Heart left ventricle (tissue), 16 donors: ENCODE data around the gene PHKA2. TPM values are rescaled to one million over a fixed set of nuclear protein-coding genes. Genes with fewer than 3 reads are reported as not detected.

Experiments used
- ATAC-seq, 4 donors: fragments of 200-7000 bp; cut with Tn5 transposase; one replicate each; pipeline ENCODE4 v1.9.1; 2020 to 2022; ENCODE audit warnings: moderate library complexity in 4 of 4, mild to moderate bottlenecking in 3 of 4, moderate number of reproducible peaks in 1 of 4
- DNase-seq, 5 donors: peaks; one replicate each; pipeline ENCODE4 v3.0.0-alpha.2; 2020
- H3K27ac ChIP-seq, 12 donors: fragments of 200-600 bp; sonication (generic) in 4 of 12; one replicate each; pipeline versions ENCODE4 v1.5.0 to v1.8.0; 2016 to 2022; ENCODE audit warnings: mild to moderate bottlenecking in 2 of 12
- H3K27me3 ChIP-seq, 9 donors: fragments of 200-600 bp; sonication (generic) in 2 of 9; one replicate each; pipeline versions ENCODE4 v1.5.1 to v1.8.0; 2016 to 2022; ENCODE audit warnings: mild to moderate bottlenecking in 3 of 9
- H3K36me3 ChIP-seq, 9 donors: fragments of 200-600 bp; sonication (generic) in 2 of 9; one replicate each; pipeline versions ENCODE4 v1.5.0 to v1.8.0; 2018 to 2022; ENCODE audit warnings: mild to moderate bottlenecking in 2 of 9
- H3K4me1 ChIP-seq, 12 donors: fragments of 200-600 bp; sonication (generic) in 4 of 12; one replicate each; pipeline versions ENCODE4 v1.5.0 to v1.8.0; 2016 to 2022; ENCODE audit warnings: mild to moderate bottlenecking in 3 of 12
- H3K4me3 ChIP-seq, 12 donors: fragments of 200-600 bp; sonication (generic) in 4 of 12; one replicate each; pipeline versions ENCODE4 v1.5.0 to v1.8.0; 2017 to 2022; ENCODE audit warnings: mild to moderate bottlenecking in 9 of 12, moderate library complexity in 4 of 12
- H3K9me3 ChIP-seq, 12 donors: fragments of 200-600 bp; sonication (generic) in 4 of 12; one replicate each; pipeline versions ENCODE4 v1.5.0 to v1.8.0; 2016 to 2022; ENCODE audit warnings: mild to moderate bottlenecking in 1 of 12
- POLR2A ChIP-seq, 2 donors: fragments of 450-650 bp; IDR thresholded peaks; one replicate each; pipeline ENCODE4 v1.6.1; 2017; ENCODE audit warnings: antibody characterized with exemption in 2 of 2, mild to moderate bottlenecking in 2 of 2, moderate library complexity in 2 of 2
- WGBS, 4 donors: extraction: QIAGEN DNeasy Blood & Tissue Kit in 2 of 4; methylation state at CpG; one replicate each; pipeline versions ENCODE4 v1.1.5 to v1.1.7; 2013 to 2018; 5-methylcytosine and 5-hydroxymethylcytosine counted together
- intact Hi-C, 10 donors: fragments of 100-400 bp; cut with DNase I; formaldehyde crosslinking; loops; one replicate each; pipeline versions ENCODE4 v1.11.1 to v1.14.2; 2022
- polyA plus RNA-seq, 2 donors: library from polyadenylated mRNA; stranded (reverse); fragments of 200-250 nt; gene quantifications; one replicate each; pipeline ENCODE4 v1.2.3, GENCODE V29; 2013
- total RNA-seq, 9 donors: library from RNA; depleted of rRNA in 2 of 9; stranded (reverse); fragments of >200 nt in 2 of 9; fragmentation: NEBNext Ultra II Directional in 3 of 9; extraction: Animal tissue kit (Norgen Biotek cat#: 25700) in 3 of 9; gene quantifications; one replicate each; pipeline versions ENCODE4 v1.1.0 to v1.2.4, GENCODE V29; 2016 to 2023
- TF ChIP-seq, protein P1 (sequence below), 12 donors: fragments of 200-600 bp; sonication (generic) in 4 of 12; IDR thresholded peaks; one replicate each; pipeline versions ENCODE4 v1.5.0 to v1.8.0; 2018 to 2022; ENCODE audit warnings: antibody characterized with exemption in 12 of 12, mild to moderate bottlenecking in 5 of 12
- donor health status: ischemic (EF 13 %, LVEDD 7.1; RV severe dilation, severe dysfunction).
- donor health status: healthy with polysubstance abuse.
- donor health status: DM: no; HTN: yes; CAD: no.
- donor health status: DM: no; HTN: no; CAD: no.
- donor health status: ischemic (EF 25% LVEDD 6.9; RV normal size, moderate dysfunction).
- donor health status: ischemic (EF 25% LVEDD 5.7; RV mildly dilated, moderate dysfunction).
- donor health status: healthy.
- donor health status: DM: yes; HTN: yes; CAD: no.
- donor health status: ischemic (EF 35%, LVEDD 5.7; RV mildly dilated, moderate dysfunction).
- donor health status: nonischemic (EF 11% LVEDD 7.7; RV severe dilation, severe dysfunction).
- donor health status: DM: yes; HTN: yes; CAD: no.
- donor health status: PGD.
- donor health status: ischemic (EF 29% LVEDD 5.4; RV normal size, mild dysfunction).
- donor health status: nonischemic (EF 23%, LVEDD 6.1; RV moderate dilation, normal function).

PHKA2 gene
- total and polyA plus RNA-seq, 11 donors: 13.8 to 45.7 (median 26.9) TPM

DNA sequence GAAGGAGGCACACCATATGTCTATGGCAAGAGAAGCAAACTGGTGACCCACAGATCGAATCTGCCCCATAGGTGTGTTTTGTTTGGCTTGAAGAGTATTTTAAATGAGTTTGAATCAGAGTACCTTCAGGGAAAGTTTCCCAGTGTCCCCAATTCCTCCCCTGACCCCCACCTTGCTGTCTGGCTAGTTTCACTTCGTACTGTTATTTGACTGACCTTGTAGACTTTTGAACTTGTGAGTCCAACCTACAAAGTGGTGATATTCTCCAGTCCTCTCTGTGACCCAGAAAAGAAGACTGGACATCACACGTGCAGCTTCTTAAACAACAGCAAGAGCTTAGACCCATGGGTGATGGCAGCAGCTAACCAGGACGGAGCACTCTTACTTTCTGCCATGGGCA, 39.4 kb downstream of the PHKA2 start:
- no peaks in the 10 kb centered on the region for H3K4me1 ChIP-seq
- TF ChIP-seq, protein P1, sequence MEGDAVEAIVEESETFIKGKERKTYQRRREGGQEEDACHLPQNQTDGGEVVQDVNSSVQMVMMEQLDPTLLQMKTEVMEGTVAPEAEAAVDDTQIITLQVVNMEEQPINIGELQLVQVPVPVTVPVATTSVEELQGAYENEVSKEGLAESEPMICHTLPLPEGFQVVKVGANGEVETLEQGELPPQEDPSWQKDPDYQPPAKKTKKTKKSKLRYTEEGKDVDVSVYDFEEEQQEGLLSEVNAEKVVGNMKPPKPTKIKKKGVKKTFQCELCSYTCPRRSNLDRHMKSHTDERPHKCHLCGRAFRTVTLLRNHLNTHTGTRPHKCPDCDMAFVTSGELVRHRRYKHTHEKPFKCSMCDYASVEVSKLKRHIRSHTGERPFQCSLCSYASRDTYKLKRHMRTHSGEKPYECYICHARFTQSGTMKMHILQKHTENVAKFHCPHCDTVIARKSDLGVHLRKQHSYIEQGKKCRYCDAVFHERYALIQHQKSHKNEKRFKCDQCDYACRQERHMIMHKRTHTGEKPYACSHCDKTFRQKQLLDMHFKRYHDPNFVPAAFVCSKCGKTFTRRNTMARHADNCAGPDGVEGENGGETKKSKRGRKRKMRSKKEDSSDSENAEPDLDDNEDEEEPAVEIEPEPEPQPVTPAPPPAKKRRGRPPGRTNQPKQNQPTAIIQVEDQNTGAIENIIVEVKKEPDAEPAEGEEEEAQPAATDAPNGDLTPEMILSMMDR (IDR thresholded peaks at IDR 0.05): no peak
- TF ChIP-seq POLR2A (IDR thresholded peaks at IDR 0.05): no peak
- no peaks in the 10 kb centered on the region for H3K9me3 ChIP-seq
- H3K4me3 ChIP-seq: no peak overlapping the region
- no peaks in the 10 kb centered on the region for H3K27me3 ChIP-seq
- DNase-seq: no peak
- ATAC-seq: no peak
- 61 to 89% (median 71%) methylated on average over 4 of the region's 4 CpGs for WGBS, 4 donors
- intact Hi-C loops: no loop called here
- peaks cover 0 to 59% (median 10%) of the 10 kb centered on the region in 9 donors for H3K36me3 ChIP-seq
- no peak overlapping the region for H3K27ac ChIP-seq

DNA sequence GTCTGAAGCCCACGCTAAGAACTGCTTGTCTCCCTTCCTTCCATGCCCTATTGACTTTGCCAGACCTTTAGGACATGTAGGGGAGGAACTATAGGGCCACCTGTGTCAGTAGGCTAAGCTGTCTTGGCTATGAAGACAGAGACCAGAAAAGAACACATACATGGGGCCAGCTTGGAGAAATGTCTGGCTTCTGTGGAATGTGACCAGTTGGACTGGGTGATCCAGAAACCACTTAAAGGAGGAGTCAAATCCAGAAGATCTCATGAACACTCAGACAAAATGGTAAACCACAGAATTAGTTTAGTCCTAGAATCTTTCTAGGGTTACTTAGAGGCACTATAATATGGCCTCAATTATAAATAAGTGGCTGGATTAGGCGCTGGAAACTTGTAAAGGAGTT, 42.0 kb downstream of the PHKA2 start:
- Histone ChIP-seq H3K4me1 (no peaks in the 10 kb centered on the region), H3K36me3 (peaks cover 0 to 58% (median 22%) of the 10 kb centered on the region in 9 donors), H3K9me3 (no peaks in the 10 kb centered on the region), H3K27me3 (no peaks in the 10 kb centered on the region), H3K27ac (no peak overlapping the region), H3K4me3 (no peak overlapping the region)
- DNase-seq: no peak
- 70 to 97% (median 86%) methylated on average over 2 of the region's 2 CpGs for WGBS, 4 donors
- ATAC-seq: no peak
- TF ChIP-seq, protein P1 (IDR thresholded peaks at IDR 0.05): no peak
- no peak for TF ChIP-seq POLR2A (IDR thresholded peaks at IDR 0.05)
- intact Hi-C loops: no loop called here

DNA sequence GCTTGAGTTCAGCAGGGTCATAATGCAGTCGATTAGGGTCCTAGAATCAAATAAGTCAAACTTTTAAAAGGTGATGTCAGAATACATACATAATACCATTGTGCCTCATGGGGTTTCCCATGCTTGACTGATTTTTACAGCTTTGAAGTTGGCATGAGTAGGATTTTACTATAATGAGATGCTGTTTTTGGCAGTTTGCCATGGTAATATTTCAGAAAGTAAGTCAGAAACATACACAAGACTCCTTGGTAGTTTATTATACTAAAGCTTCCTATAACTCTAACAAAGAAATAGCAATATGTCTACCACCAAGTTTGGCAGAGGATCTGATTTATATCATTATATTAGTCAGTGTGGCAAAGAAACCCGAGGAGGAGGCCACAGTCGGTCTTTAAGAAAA, 45.2 kb downstream of the PHKA2 start:
- Histone ChIP-seq H3K27ac (no peak overlapping the region), H3K27me3 (no peaks in the 10 kb centered on the region), H3K9me3 (no peaks in the 10 kb centered on the region), H3K4me1 (no peaks in the 10 kb centered on the region), H3K36me3 (peaks cover 0 to 60% (median 30%) of the 10 kb centered on the region in 9 donors), H3K4me3 (no peak overlapping the region)
- ATAC-seq: no peak
- intact Hi-C loops: loop anchor here in 3 of 10 donors (10.0 kb wide), 1 partner anchor 396 kb away; no protein-coding TSS in a partner anchor
- WGBS, 4 donors: 81 to 92% (median 91%) methylated on average over 3 of the region's 3 CpGs
- TF ChIP-seq POLR2A (IDR thresholded peaks at IDR 0.05): no peak
- TF ChIP-seq, protein P1 (IDR thresholded peaks at IDR 0.05): no peak
- DNase-seq: no peak

DNA sequence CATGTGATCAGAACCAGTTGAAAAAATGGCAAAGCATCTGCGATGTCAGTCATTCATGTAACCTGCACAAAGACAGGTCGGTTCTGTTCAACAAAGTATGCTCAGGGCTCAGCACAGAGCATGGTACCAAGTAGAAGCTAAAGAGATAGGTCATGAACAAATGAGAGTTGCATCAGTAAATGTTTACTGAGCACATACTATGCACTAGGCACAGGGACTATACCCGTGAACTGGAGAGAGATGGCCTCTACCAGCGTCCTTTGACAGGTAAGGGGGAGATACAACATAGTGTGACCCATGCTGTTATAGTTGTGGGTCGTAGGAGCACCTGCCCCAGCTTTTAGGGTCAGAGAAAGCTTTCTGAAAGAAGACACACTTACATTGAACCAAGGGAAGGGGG, 46.7 kb downstream of the PHKA2 start:
- Histone ChIP-seq H3K4me1 (no peaks in the 10 kb centered on the region), H3K27ac (no peak overlapping the region), H3K36me3 (peaks cover 0 to 47% (median 22%) of the 10 kb centered on the region in 9 donors), H3K4me3 (no peak overlapping the region), H3K9me3 (no peaks in the 10 kb centered on the region), H3K27me3 (no peaks in the 10 kb centered on the region)
- DNase-seq: no peak
- no peak for ATAC-seq
- 73 to 96% (median 84%) methylated on average over 4 to 5 of the region's 5 CpGs for WGBS, 4 donors
- intact Hi-C loops: loop anchor here in 3 of 10 donors (10.0 kb wide), 1 partner anchor 398 kb away; no protein-coding TSS in a partner anchor
- TF ChIP-seq, protein P1 (IDR thresholded peaks at IDR 0.05): no peak
- no peak for TF ChIP-seq POLR2A (IDR thresholded peaks at IDR 0.05)
